Keratinocyte (primary cell): ENCODE data around the gene ZC3H12D.

Source experiments
- CTCF ChIP-seq, 3 experiments: IDR thresholded peaks in 1 of 3; conservative IDR thresholded peaks in 1 of 3; optimal IDR thresholded peaks in 1 of 3; 2 replicates in 2 of 3; 3 replicates in 1 of 3; pipeline versions ENCODE3 to v1.5.1; 2011; ENCODE audit warnings: low read length in 3 of 3, mild to moderate bottlenecking in 3 of 3, moderate library complexity in 2 of 3, control low read depth in 1 of 3, inconsistent platforms in 1 of 3; ENCODE audit not compliant: insufficient read depth in 2 of 3; ENCODE audit errors: extremely low read depth in 1 of 3
- EZH2 ChIP-seq: IDR thresholded peaks from one replicate; pipeline ENCODE4 v1.6.1; 2012; ENCODE audit warnings: inconsistent platforms, mild to moderate bottlenecking, low read length, moderate library complexity

- no peak for TF ChIP-seq EZH2
- TF ChIP-seq CTCF (optimal IDR thresholded peaks at IDR 0.05 in 1 of 3, IDR thresholded peaks at IDR 0.05 in 1 of 3, conservative IDR thresholded peaks at IDR 0.05 in 1 of 3; ENCODE audit: extremely low read depth in 1 of 3, insufficient read depth in 2 of 3, low read length in 3 of 3) = no peak
These were observed 43.8 kb downstream of the ZC3H12D start for GRCh38 chr6:149440735-149441671.
